GM18873 (cell line): ENCODE measurements around the gene OASL.

Experiments
- ATAC-seq: cut with Tn5 transposase; IDR thresholded peaks from one replicate; pipeline ENCODE4 v1.9.1; 2021; ENCODE audit warnings: mild to moderate bottlenecking, moderate library complexity, moderate number of reproducible peaks; ENCODE audit not compliant: unreplicated experiment, low FRiP score

OASL gene

GRCh38 chr12:120971299-120972180 is 67.5 kb downstream of the OASL start:
- ATAC-seq: no peak

- no peak for ATAC-seq
Measured at GRCh38 chr12:120970310-120970709, 68.7 kb downstream of the OASL start.
